ENCODE measurements around the gene SZRD1. TPM values are rescaled to one million over a fixed set of nuclear protein-coding genes. Genes with fewer than 3 reads are reported as not detected.

Gene SZRD1
- total and polyA plus RNA-seq, 2 of the 8 experiments (the other 6 are each of a cell fraction or from before 2014, with no cell fraction given): 97.8 to 108 TPM

- Histone ChIP-seq H3K14ac (ENCODE audit: insufficient read length) (no peak overlapping the region), H3K23me2 (ENCODE audit: low read depth, low read length) (no peaks in the 10 kb centered on the region), H3K23ac (ENCODE audit: insufficient read length) (no peak overlapping the region), H4K91ac (replicated peaks; ENCODE audit: insufficient read length, low read length) (no peak overlapping the region), H3K4me1 (replicated peaks in 1 of 4; ENCODE audit: control insufficient read depth in 3 of 4, insufficient read depth in 4 of 4, low read length in 3 of 4) (peaks cover 2 to 16% (median 10%) of the 10 kb centered on the region in 4 experiments), H3K9ac (replicated peaks in 1 of 4; ENCODE audit: extremely low read depth in 1 of 4, low read depth in 3 of 4, low read length in 3 of 4) (no peak overlapping the region), H4K5ac (ENCODE audit: insufficient read length, low read depth, low read length) (no peak overlapping the region), H4K8ac (ENCODE audit: extremely low read depth, insufficient read depth, low read length) (no peak overlapping the region), H2BK20ac (ENCODE audit: low read length) (no peak overlapping the region), H3K9me3 (ENCODE audit: insufficient read depth in 2 of 2, low read depth in 1 of 2, low read length in 1 of 2) (no peaks in the 10 kb centered on the region), H2AFZ (ENCODE audit: low read length) (no peak overlapping the region), H3K4me3 (ENCODE audit: extremely low read depth in 1 of 4, insufficient read depth in 2 of 4, low read depth in 3 of 4, low read length in 4 of 4) (no peak overlapping the region), H4K20me1 (replicated peaks in 1 of 2; ENCODE audit: control insufficient read depth in 1 of 2, insufficient read depth in 2 of 2, low read length in 2 of 2) (peaks cover 17 to 20% of the 10 kb centered on the region in 2 experiments), H3K4me2 (ENCODE audit: insufficient read depth in 1 of 2, low read depth in 2 of 2, low read length in 2 of 2) (no peak overlapping the region; a peak in 1 of 4 replicates), H3K4ac (replicated peaks; ENCODE audit: insufficient read length, low read depth, low read length) (no peak overlapping the region), H2BK15ac (ENCODE audit: low read length) (no peak overlapping the region), H3K79me1 (ENCODE audit: low read depth, low read length) (peaks cover 15% of the 10 kb centered on the region; the same call in 1 of the 2 replicates), H3K36me3 (ENCODE audit: control insufficient read depth in 2 of 4, insufficient read depth in 4 of 4, low read length in 3 of 4) (peaks cover 3 to 19% (median 11%) of the 10 kb centered on the region in 4 experiments; a peak in 7 of 8 replicates), H2AK5ac (ENCODE audit: low read depth, low read length) (no peak overlapping the region), H3K79me2 (ENCODE audit: control insufficient read depth in 1 of 2, insufficient read depth in 2 of 2, low read length in 2 of 2) (peaks cover 3 to 23% of the 10 kb centered on the region in 2 experiments; a peak in 3 of 4 replicates), H3K18ac (ENCODE audit: extremely low read depth, low read length) (no peak overlapping the region), H2BK5ac (ENCODE audit: low read depth, low read length) (no peak overlapping the region), H3K27me3 (replicated peaks in 1 of 4; ENCODE audit: control insufficient read depth in 3 of 4, extremely low read depth in 1 of 4, insufficient read depth in 3 of 4, low read length in 3 of 4) (no peaks in the 10 kb centered on the region), H3K27ac (ENCODE audit: low read depth, low read length) (no peak overlapping the region), H2BK120ac (replicated peaks; ENCODE audit: low read depth, low read length) (no peak overlapping the region), H2BK12ac (ENCODE audit: low read depth, low read length) (no peak overlapping the region), H3K56ac (replicated peaks; ENCODE audit: insufficient read length, low read depth, low read length) (no peak overlapping the region)
- 87 to 100% methylated on average over 3 of the region's 5 CpGs for WGBS, 2 experiments (ENCODE audit: extremely low coverage in 1 of 2, insufficient coverage in 1 of 2, insufficient read length in 1 of 2, insufficient replicate concordance in 2 of 2, low coverage in 1 of 2, low lambda C conversion rate in 2 of 2, missing lambda C conversion rate in 1 of 2)
- no peak for FAIRE-seq
- DNase-seq (ENCODE audit: low read depth in 1 of 2, low spot score in 2 of 2): no peak
- ChIA-PET CTCF (ENCODE audit: partially characterized antibody) (no interaction called here), POLR2A (ENCODE audit: partially characterized antibody) (no interaction called here)
- TF ChIP-seq CEBPB (IDR thresholded peaks at IDR 0.05; ENCODE audit: low read depth, low read length) (no peak), CBX5 (IDR thresholded peaks at IDR 0.05; ENCODE audit: low read depth, low read length) (no peak), BCL11A (IDR thresholded peaks at IDR 0.05; ENCODE audit: low read depth in 2 of 2, low read length in 2 of 2) (no peak), HDAC2 (IDR thresholded peaks at IDR 0.05; ENCODE audit: borderline replicate concordance in 1 of 2, low read depth in 2 of 2, low read length in 2 of 2) (no peak), POU5F1 (IDR thresholded peaks at IDR 0.05; ENCODE audit: low read depth, low read length) (no peak), ASH2L (IDR thresholded peaks at IDR 0.05; ENCODE audit: low read length) (no peak), TEAD4 (IDR thresholded peaks at IDR 0.05; ENCODE audit: low read depth, low read length) (no peak), SIN3A (conservative IDR thresholded peaks at IDR 0.05 in 1 of 2, IDR thresholded peaks at IDR 0.05 in 1 of 2; ENCODE audit: low read depth in 1 of 2, low read length in 2 of 2) (no peak), RFX5 (IDR thresholded peaks at IDR 0.05; ENCODE audit: borderline replicate concordance, low read depth, low read length) (no peak), EP300 (IDR thresholded peaks at IDR 0.05; ENCODE audit: borderline replicate concordance in 1 of 2, low read depth in 2 of 2, low read length in 2 of 2) (no peak), PHF8 (conservative IDR thresholded peaks at IDR 0.05; ENCODE audit: low read depth, low read length) (no peak)
- TF ChIP-seq, protein P1, sequence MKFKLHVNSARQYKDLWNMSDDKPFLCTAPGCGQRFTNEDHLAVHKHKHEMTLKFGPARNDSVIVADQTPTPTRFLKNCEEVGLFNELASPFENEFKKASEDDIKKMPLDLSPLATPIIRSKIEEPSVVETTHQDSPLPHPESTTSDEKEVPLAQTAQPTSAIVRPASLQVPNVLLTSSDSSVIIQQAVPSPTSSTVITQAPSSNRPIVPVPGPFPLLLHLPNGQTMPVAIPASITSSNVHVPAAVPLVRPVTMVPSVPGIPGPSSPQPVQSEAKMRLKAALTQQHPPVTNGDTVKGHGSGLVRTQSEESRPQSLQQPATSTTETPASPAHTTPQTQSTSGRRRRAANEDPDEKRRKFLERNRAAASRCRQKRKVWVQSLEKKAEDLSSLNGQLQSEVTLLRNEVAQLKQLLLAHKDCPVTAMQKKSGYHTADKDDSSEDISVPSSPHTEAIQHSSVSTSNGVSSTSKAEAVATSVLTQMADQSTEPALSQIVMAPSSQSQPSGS (IDR thresholded peaks at IDR 0.05; ENCODE audit: low read length): no peak
These were observed 30.1 kb downstream of the SZRD1 start for GRCh38 chr1:16397120-16397519.

Measured in H1 (cell line).